Epidermal melanocyte (primary cell): ENCODE measurements around the gene GAL3ST2.
"Not testable (repeated sequence)": the region's sequence is repeated elsewhere in the genome, so short reads cannot be mapped to it uniquely, and the experiment has no call there.

Experiments
- DNase-seq: peaks from one replicate; pipeline ENCODE4 v3.0.0; 2011; ENCODE audit warnings: low spot score; ENCODE audit not compliant: insufficient read length

Gene GAL3ST2

GRCh38 chr2:241794250-241794823 is 17.7 kb downstream of the GAL3ST2 start:
- peak; percentile 4 for DNase-seq

GRCh38 chr2:241795021-241795999 is 18.7 kb downstream of the GAL3ST2 start:
- peak; percentile 8 for DNase-seq

GRCh38 chr2:241796209-241796608 is 19.6 kb downstream of the GAL3ST2 start:
- DNase-seq, result no peak

- DNase-seq, result no peak
Observed at GRCh38 chr2:241796610-241797138, 20.1 kb downstream of the GAL3ST2 start.

GRCh38 chr2:241797441-241798080 is 20.9 kb downstream of the GAL3ST2 start:
- no peak for DNase-seq

- DNase-seq, result no peak
Observed at GRCh38 chr2:241798081-241798630, 21.5 kb downstream of the GAL3ST2 start.

- DNase-seq, result no peak
Observed at GRCh38 chr2:241798631-241799521, 22.3 kb downstream of the GAL3ST2 start.

GRCh38 chr2:241799522-241800197 is 23.0 kb downstream of the GAL3ST2 start:
- DNase-seq, result no peak

GRCh38 chr2:241800198-241800903 is 23.7 kb downstream of the GAL3ST2 start:
- not testable (repeated sequence) for DNase-seq

GRCh38 chr2:241801611-241802420 is 25.2 kb downstream of the GAL3ST2 start:
- no peak for DNase-seq

GRCh38 chr2:241802421-241803318 is 26.0 kb downstream of the GAL3ST2 start:
- no peak for DNase-seq

- DNase-seq, result no peak
Observed at GRCh38 chr2:241803387-241804325, 27.0 kb downstream of the GAL3ST2 start.

- no peak for DNase-seq
Observed at GRCh38 chr2:241804326-241805229, 28.0 kb downstream of the GAL3ST2 start.

GRCh38 chr2:241806217-241806616 is 29.6 kb downstream of the GAL3ST2 start:
- DNase-seq, result not testable (repeated sequence)

- DNase-seq, result no peak
Observed at GRCh38 chr2:241808051-241808720, 31.6 kb downstream of the GAL3ST2 start.
